NCI-H82 treated with DMSO at 0.1 percent for 48 hours (cell line): ENCODE results near the gene MEG3.
A peak's percentile ranks its signal among the peaks of the same experiment; 100 is the strongest.

Experiments
- DNase-seq: peaks from one replicate; lab custom pipeline; 2025; ENCODE audit not compliant: unreplicated experiment; lab: John Stamatoyannopoulos, UW

MEG3 gene

DNA sequence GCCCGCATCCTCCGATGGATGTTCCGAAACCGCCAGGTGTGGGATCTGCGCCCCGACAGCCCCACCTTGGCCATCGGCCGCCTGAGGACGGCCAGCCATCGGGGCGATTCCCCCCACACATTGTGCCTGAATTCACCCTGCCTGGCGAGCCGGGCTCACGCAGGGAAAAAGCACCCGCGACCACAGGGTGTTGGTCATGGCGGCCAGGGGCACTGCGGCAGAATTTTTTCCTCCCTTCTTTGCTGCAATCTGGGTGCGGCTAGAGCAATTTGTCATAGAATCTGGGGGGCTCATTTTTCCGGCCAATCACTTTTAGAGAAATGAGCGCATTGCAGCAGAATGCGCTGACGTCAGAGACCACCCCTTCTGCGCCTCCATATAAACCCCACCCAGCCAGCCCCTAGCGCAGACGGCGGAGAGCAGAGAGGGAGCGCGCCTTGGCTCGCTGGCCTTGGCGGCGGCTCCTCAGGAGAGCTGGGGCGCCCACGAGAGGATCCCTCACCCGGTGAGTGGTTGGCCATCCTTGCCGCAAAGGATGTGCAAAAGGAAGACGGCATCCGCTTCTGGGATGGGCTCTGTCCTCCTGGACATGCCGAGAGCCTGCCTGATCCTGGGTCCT is at the start of gene MEG3:
TSS of gene MEG3 (plus strand) at position 406 of the 619 bp plus-strand sequence.
- no peak for DNase-seq

- DNase-seq: no peak
Measured at GRCh38 chr14:100776681-100777365, 49.1 kb upstream of the MEG3 start.

GRCh38 chr14:100777366-100777817 is 48.5 kb upstream of the MEG3 start:
- DNase-seq: no peak

- DNase-seq: no peak
Measured at GRCh38 chr14:100777818-100778525, 47.9 kb upstream of the MEG3 start.

- DNase-seq: no peak
Measured at GRCh38 chr14:100778526-100778882, 47.4 kb upstream of the MEG3 start.

DNA sequence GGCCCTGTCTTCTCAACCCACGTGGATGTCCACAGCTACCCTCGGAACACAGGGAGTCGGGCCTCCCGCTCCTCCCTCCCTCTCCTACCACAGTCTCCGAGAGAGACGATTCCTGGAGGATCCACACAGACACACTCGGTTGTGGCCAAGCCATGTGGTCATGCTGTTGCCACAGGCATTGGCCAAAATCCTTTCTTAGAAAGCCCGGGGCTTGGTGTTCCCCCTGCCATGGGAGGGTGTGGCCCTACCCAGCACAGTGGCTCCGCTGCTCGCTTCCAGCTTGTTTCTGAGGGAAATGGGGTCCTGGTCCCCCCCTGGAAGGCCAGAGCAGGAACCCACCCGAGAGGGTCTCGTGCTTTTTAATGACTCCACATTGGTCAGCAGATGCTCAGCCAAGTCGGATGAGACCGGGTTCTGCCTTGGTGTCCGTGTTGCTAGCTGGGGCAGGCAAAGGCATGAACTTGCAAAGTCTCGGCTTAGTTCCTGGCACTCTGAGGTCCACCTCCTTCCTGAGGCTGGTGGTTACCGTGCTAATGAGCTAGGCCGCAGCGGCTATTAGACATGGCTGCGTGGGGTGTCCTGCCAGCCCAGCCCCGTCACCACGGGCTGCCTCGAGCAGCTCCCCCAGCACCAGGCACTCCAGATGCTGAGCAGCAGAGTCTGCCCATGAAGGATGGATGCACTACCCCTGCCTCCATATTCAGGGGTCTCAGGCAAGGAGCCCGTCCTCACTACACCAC is 46.8 kb upstream of the MEG3 start:
- DNase-seq: no peak

GRCh38 chr14:100779691-100780080 is 46.2 kb upstream of the MEG3 start:
- no peak for DNase-seq

DNA sequence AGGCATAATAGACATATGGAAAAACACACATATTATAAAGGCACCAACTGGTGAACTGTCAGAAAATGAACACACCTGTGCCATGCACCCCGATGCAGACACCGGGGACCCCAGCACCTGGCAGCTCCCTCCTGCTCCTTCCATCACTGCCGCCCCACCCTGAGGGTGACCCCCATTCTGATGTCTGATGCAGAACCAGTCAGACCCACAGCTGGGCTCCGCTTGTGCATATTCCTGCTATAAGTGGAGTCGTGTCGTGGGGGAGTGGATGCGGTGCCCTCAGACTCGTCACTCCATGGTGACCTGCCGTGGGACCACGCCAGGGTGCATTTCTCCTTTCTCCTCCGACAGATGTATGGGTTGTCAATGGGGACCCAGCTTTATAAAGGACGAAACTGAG is 45.7 kb upstream of the MEG3 start:
- DNase-seq: no peak

- DNase-seq: no peak
Measured at GRCh38 chr14:100780646-100781355, 45.1 kb upstream of the MEG3 start.

GRCh38 chr14:100781952-100782351 is 44.0 kb upstream of the MEG3 start:
- no peak for DNase-seq

DNA sequence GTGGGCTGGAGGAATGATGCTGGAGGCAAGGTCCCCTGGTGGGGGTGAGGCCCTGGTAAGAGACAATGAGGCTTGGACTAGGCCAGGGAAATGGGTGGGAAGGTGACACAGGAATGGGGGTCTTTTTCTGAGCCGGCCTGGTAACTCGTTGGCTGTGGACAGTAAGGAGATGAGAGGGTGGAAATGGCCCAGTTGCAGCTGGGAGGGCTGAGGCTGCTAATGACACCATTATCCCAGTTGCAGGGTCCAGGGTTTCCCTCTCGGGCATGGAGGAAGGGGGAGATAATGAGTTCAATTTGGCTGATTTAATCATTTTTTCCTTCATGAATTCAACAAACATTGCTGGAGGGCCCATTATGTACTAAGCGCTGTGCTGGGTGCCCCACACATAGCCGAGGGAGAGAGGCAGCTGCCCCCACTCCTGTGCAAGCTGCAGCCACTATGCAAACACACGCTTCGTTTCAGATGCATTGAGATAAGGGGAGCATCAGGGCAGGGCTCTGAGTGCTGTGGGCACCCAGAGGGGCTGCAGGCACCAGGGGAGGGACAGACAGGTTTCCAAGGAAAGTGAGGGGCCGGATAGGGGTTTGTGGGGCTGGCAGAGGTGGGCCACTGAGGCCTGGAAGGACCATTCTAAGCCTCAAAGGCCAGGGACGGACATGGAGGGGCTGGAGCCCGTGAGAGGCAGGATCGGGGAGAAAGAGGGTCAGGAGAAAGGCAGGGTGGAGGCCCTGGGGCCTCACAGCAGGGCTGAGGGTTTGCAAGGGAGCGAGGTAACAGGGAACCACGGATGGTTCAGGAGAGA is 43.2 kb upstream of the MEG3 start:
- no peak for DNase-seq

DNA sequence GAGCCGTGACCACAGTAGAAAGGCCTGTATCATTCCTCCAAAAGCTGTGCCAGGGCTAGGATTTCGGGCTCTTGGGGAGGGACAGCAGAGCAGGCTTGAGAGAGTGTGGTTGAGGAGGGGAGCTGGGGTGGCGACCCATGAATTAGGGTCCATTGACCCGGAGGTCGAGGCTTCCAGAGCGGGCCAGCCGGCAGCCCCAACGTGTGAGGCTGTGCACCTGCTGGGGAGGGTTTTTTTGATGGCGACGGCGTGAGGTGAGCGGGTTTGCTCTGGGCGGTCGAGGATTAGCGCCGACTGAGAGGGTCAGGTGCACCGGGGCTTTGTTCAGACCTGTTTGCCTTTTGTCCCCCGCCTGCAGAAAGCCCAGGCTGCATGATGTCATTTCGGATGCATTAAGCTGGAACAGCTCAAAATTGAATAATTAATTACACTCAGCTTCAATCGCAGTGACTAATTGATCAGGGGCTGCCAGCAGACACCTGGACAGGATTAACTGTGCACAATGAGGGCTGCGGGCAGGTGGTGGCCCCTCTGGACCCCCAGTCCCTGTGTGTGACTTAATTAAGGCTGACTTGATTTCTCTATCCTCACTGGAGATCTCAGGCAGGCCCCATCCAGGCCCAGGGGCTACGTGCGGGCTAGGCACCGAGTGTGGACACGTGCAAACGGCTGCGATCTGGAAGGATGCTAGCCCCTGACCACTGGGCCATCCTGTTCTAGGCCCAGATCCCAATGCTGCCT is 42.1 kb upstream of the MEG3 start:
- DNase-seq: peak; percentile 23

GRCh38 chr14:100784523-100785337 is 41.2 kb upstream of the MEG3 start:
- DNase-seq: no peak

GRCh38 chr14:100785338-100785615 is 40.6 kb upstream of the MEG3 start:
- no peak for DNase-seq

DNA sequence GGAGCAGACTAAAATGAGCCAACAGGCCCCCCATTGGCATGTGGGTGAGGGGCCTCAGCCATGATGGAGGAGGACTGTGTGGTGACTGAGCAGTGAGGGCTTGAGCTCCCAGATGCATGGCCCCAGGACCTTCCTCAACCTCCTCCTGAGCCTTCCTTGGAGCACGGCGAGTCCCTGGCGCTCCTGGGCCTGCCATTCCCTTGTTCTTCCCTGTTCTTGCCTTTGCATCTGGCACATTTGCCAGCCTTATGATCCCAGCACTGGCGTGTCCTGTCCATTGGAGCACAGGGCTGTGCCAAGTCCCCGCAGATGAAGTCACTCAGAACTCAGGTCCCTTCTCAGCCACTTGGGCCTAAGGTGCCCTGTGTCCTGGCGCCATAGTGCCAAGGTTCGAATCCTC is 40.3 kb upstream of the MEG3 start:
- no peak for DNase-seq

GRCh38 chr14:100786131-100786530 is 39.8 kb upstream of the MEG3 start:
- no peak for DNase-seq

- no peak for DNase-seq
Measured at GRCh38 chr14:100786576-100787219, 39.2 kb upstream of the MEG3 start.

DNA sequence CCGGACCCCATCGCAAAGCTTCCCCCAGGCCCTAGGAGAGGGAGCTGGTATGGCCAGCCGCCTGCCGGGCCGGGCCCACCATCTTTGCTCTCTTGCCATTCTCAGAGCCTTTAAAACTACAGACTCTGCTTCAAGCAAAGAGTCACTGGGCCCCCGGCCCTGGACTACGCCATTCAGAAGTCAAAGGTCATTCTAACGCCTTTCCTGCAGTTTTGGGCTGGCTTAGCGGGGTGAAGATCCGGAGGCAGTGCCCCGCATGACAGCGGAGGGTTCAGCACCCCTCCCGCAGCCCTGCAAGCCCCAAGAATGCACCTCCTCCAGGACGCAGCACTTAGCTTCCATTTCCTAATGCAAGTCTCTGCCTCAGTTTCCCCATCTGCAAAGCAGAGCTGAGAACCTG is 38.3 kb upstream of the MEG3 start:
- no peak for DNase-seq
